ENCODE measurements around the gene RHCG.

The RHCG gene

DNA sequence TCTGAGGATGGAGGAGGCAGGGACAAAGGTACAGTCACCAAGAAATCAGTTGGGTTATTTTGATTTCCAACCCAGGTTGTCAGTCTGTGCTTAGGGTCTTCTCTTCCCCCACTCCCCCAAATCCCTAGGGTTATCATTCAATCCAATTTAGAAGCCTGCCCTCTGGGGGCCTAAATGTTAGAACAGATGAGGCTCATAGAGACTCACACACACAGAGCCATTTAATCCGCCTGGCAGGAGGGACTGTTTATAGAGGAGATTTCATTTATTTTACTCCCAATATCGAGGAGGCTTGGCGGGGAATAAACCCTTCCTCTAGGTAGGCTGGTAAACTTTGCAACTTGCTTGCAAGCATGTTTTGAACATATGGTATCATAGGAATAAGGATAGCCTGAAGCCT, 52.8 kb downstream of the RHCG start:
- peak; percentile 72 for DNase-seq

- DNase-seq: peak; percentile 37
Measured at GRCh38 chr15:89442671-89443307, 53.6 kb downstream of the RHCG start.

DNA sequence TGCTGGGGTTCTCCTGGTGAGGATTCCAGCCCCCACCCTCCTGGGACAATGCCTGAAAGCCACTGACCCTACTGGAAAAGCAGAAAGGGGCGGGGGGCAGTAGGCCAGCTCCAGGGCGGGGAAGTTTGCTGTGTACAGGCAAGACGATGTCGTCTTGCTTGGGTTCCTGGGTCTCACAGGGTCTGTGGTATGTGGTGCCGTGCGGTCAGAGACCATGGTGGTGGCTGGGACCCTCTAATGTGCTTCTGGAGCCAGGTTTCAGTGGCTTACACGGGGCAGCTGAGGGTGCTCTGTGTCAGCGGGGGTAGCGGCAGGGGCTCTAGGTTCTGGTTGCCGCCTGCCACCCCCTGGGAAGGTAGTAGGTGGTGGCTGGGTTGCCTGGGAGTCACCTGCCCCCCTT, 54.2 kb downstream of the RHCG start:
- DNase-seq: no peak

DNA sequence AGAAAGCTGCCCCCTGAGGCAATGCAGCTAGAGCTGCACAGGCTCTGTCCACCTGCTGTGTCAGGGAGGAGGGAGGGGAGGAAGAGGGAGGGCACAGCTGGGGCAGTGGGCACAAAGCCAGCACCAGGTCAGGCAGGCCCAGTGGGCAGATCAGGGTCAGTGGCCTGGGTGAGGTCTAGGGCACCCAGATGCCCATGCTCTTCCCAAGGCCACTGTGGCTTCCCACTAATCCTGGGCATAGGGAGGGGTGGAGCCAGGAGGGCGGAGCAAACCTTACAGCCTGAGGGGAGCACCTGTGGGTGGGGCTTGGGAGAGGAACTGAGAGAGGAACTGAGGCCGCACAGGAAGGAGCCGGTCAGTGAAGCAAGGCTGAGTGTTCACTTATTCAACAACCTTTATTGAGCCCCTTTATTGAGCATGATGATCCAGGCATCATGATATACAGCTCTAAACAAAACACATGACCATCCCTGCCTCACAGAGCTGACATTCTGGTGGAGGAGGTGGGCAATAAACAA, 55.0 kb downstream of the RHCG start:
- no peak for DNase-seq

GRCh38 chr15:89439764-89440163, 56.6 kb downstream of the RHCG start:
- no peak for DNase-seq

DNA sequence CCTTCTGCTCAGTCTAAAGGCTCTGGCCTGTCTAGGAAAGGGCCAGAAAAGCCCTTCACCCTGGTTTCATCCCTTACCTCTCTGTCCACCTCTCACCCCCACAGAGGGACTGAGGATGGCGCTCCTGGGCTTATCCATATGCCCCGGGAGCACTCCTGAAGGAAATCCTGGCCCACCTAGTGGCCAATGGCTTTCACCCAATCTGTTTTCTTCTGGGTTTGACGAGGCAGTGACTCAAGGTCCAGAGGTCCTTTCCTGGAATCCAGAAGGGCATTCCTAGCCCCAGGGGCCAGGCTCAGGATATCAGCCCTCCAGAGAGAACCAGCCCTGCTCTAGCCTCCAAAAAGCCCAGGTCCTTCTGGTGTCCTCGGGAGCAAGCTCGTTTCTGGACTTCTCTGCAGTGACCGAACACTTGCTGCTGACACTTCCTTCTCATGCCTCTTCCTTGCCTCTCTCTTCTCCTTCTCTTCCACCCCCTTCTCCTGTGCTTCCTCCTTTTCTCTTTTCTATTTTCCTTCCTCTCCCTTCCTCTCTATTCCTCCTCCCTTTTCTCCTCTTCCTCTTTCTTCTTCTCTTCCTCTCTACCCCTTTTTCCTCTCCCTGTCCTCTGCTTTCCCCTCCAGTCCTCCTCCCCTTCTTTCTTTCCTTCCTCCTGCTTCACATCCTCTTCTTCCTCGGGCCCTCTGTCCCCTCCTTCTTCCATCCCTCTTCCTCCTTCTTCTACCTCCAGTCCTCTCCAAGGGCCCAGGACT, 59.6 kb downstream of the RHCG start:
- no peak for DNase-seq

DNA sequence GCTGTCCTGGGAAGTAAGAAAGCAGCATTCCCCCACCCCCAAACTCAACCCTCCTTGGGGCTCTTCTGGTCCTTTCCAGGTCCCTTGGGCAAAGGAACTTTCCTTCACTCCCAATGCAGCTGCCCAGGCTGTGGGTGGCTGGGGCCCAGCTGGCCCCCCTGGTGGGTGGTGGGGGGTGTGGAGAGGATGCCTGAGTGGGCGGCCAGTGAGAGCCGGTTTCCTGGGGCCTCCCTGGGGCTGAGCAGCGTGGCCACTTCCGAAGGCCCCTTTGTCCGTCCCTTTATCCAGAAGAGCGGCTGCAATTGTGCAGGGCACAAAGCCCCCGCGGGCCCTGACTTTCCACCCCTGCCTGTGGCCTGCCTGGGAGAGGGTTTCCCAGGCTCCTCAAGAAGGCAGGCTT, 61.0 kb downstream of the RHCG start:
- no peak for DNase-seq

- DNase-seq: no peak
Measured at GRCh38 chr15:89433686-89434085, 62.7 kb downstream of the RHCG start.

DNA sequence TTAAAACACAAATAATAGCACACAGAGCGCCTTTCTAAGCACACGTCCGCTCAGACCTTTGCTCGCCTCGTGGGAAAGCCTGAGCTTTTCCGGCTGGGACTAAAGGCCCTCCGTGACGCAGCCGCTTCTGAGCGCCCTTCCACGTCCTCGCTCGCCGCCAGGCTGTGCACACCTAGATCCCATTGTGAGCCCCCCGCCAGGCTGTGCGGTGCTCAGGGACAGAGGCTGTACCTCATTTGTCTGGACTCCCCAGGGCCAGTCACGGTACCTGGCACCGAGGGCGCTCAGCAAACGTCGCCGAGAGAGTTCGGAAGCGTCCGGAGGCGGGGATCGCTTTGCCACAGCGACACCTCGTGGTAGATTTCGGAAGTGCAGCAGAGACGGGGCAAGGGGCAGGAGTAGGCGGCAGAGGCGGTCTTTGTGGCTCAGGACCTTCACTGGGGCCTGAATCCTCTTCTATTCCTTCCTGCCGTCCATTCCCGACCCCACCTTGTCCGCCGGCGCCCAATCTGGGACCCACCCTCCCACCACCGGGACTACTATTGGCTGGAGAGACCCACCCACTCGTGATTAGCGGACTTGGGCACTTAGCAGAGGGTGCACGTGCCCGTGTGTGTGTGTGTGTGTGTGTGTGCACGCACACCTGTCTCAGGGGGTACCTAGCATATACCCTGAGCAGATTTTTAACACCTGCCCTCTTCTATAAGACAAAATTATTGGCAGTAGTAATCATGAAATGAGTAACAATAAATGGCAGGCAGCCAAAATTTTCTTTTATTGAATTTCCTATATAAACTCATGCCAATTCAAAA, 65.6 kb downstream of the RHCG start:
- peak; percentile 88 for DNase-seq

DNA sequence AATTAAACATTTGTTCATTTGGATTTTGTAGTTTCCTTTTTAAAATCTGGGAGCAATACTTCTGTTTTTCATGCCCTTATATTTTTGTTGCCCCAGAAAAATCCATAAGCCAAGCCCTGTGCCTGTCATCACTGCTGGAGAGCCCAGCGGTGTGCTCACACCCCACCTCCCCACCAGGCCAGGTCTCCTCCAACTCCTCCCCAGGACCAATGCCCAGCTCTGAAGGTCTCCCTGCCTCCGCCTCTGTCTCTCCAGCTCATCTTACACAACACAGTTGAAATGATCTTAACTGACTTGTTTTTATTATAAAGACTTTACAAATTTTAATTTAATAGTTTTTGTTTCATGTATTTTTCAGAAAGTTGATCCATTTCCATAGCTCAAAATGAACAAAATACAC, 66.4 kb downstream of the RHCG start:
- no peak for DNase-seq

- DNase-seq: no peak
Measured at GRCh38 chr15:89429023-89429422, 67.4 kb downstream of the RHCG start.

GRCh38 chr15:89428246-89428645, 68.1 kb downstream of the RHCG start:
- no peak for DNase-seq

DNA sequence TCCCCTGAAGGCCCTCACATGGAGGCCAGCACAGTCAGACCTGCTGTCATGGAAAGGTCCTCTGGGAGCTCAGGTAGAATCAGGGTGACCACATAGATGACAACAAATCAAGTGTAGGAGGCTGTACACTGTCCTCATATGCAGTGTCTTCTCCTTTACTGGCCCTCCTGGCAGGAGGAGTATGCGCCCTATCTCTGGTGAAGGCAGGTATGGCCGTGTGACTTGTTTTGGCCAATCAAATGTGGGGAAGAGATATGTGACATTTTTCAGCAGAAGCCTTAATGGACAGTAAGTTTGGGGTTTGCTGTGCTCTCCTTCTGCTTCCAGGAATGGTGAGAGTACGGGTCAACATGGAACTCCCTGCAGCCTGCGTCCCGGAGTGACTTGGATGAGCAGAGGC, 69.9 kb downstream of the RHCG start:
- no peak for DNase-seq

GRCh38 chr15:89423981-89424380, 72.4 kb downstream of the RHCG start:
- no peak for DNase-seq
